Activated B cell treated with CpG ODN at 0.5 μM for 24 hours (primary cell): Measurements from ENCODE around the gene OSGEP. TPM values are rescaled to one million over a fixed set of nuclear protein-coding genes. Genes with fewer than 3 reads are reported as not detected.
A peak's percentile ranks its signal among the peaks of the same experiment; 100 is the strongest.

Source experiments
- ATAC-seq: fragments of 200-7000 bp; cut with Tn5 transposase; one replicate; pipeline ENCODE4 v1.10.0; 2021; ENCODE audit warnings: low read depth, mild to moderate bottlenecking, moderate library complexity
- CTCF ChIA-PET: fragments of 350-600 bp; sonication (Branson Sonifier 250); formaldehyde crosslinking; loops from one replicate; lab custom pipeline; 2021; ENCODE audit warnings: antibody characterized with exemption; lab: Charles Lee
- POLR2A ChIA-PET: fragments of 350-600 bp; sonication (Branson Sonifier 250); formaldehyde crosslinking; loops from one replicate; lab custom pipeline; 2021; ENCODE audit warnings: antibody characterized with exemption; lab: Charles Lee
- DNase-seq: peaks from one replicate; pipeline ENCODE4 v3.0.0; 2022
- H3K27ac Mint-ChIP-seq: one replicate; pipeline ENCODE4 v1.8.0; 2020; ENCODE audit warnings: mixed read lengths
- H3K27me3 Mint-ChIP-seq: one replicate; pipeline ENCODE4 v1.8.0; 2021; ENCODE audit warnings: mixed read lengths
- H3K36me3 Mint-ChIP-seq: one replicate; pipeline ENCODE4 v1.8.0; 2021; ENCODE audit warnings: low read depth, mixed read lengths
- H3K4me1 Mint-ChIP-seq: one replicate; pipeline ENCODE4 v1.8.0; 2021; ENCODE audit warnings: mixed read lengths
- H3K4me3 Mint-ChIP-seq: one replicate; pipeline ENCODE4 v1.8.0; 2020; ENCODE audit warnings: mild to moderate bottlenecking, mixed read lengths
- H3K9me3 Mint-ChIP-seq: one replicate; pipeline ENCODE4 v1.8.0; 2020; ENCODE audit warnings: mixed read lengths
- CTCF ChIP-seq: fragments of 200-600 bp; IDR thresholded peaks from one replicate; pipeline ENCODE4 v1.8.0; 2022; ENCODE audit warnings: antibody characterized with exemption, mild to moderate bottlenecking
- intact Hi-C: fragments of 100-400 bp; cut with micrococcal nuclease; formaldehyde crosslinking; loops from one replicate; pipeline ENCODE4 v1.15.1; 2024
- total RNA-seq: library from RNA; stranded (reverse); gene quantifications from 2 replicates; pipeline ENCODE4 v1.2.3, GENCODE V29; 2022

The OSGEP gene
- total RNA-seq, 1 donor from 2014 or later: 112 TPM

- intact Hi-C loops: loop anchor here (1.0 to 5.0 kb wide), 6 partner anchors 8 to 214 kb away; partner anchors contain the start of genes APEX1, PARP2, PIP4P1 and TEP1
- peaks cover 30% of the 10 kb centered on the region for H3K36me3 Mint-ChIP-seq
- DNase-seq (no peak), ATAC-seq (no peak)
- CTCF ChIA-PET: interaction anchor here (1.3 to 2.4 kb wide), 2 partner anchors 7 to 53 kb away, joined by 3 to 14 read pairs; partner anchors contain the start of gene PIP4P1
- H3K4me1 Mint-ChIP-seq: peaks cover 47% of the 10 kb centered on the region
- H3K4me3 Mint-ChIP-seq: peak overlapping the region; percentile 95
- TF ChIP-seq CTCF: no peak
- POLR2A ChIA-PET: interaction anchor here (0.6 to 3.1 kb wide), 12 partner anchors 9 to 222 kb away, joined by 3 to 58 read pairs (median 10); partner anchors contain the start of genes APEX1, OSGEP, PIP4P1 and TEP1
- H3K9me3 Mint-ChIP-seq: no peaks in the 10 kb centered on the region
- peak overlapping the region; percentile 93 for H3K27ac Mint-ChIP-seq
- H3K27me3 Mint-ChIP-seq: no peaks in the 10 kb centered on the region
These were observed 14.2 kb upstream of the OSGEP start for GRCh38 chr14:20468764-20469241.

GRCh38 chr14:20461225-20462141, 6.9 kb upstream of the OSGEP start, which contains the start of gene PIP4P1:
Gene PIP4P1 (minus strand): TSS chr14:20461434. CDS start chr14:20461325, 109 bp downstream.
- peak within 1 kb of the TSS; percentile 96 for H3K27ac Mint-ChIP-seq
- peaks cover 55% of the 10 kb centered on the region for H3K4me1 Mint-ChIP-seq
- peak; percentile 94 for DNase-seq
- peak; percentile 86 for ATAC-seq
- H3K27me3 Mint-ChIP-seq: no peaks in the 10 kb centered on the region
- H3K9me3 Mint-ChIP-seq: peaks cover 2% of the 10 kb centered on the region
- POLR2A ChIA-PET: interaction anchor here (0.5 to 4.7 kb wide), 26 partner anchors 8 to 983 kb away, joined by 3 to 68 read pairs (median 4); partner anchors contain the start of genes PARP2, PNP and TEP1
- peak within 1 kb of the TSS; percentile 91 for H3K4me3 Mint-ChIP-seq
- intact Hi-C loops: loop anchor here (1.0 to 2.0 kb wide), 7 partner anchors 8 to 221 kb away; partner anchors contain the start of genes CCNB1IP1, PARP2, PNP and TEP1
- H3K36me3 Mint-ChIP-seq: peaks cover 5% of the 10 kb centered on the region
- CTCF ChIA-PET: interaction anchor here (0.9 to 1.9 kb wide), 4 partner anchors 8 to 50 kb away, joined by 3 to 15 read pairs (median 7); partner anchors contain the start of genes PNP and TEP1
- TF ChIP-seq CTCF: no peak

- ChIA-PET CTCF (interaction anchor here (0.9 to 1.9 kb wide), 5 partner anchors 9 to 49 kb away, joined by 3 to 15 read pairs (median 3); partner anchors contain the start of genes PNP and TEP1), POLR2A (interaction anchor here (0.6 to 4.7 kb wide), 19 partner anchors 8 to 222 kb away, joined by 3 to 68 read pairs (median 5); partner anchors contain the start of genes PARP2, PNP and TEP1)
- DNase-seq (peak; percentile 65), ATAC-seq (peak; percentile 23)
- no peak for TF ChIP-seq CTCF
- Mint-ChIP-seq H3K36me3 (peaks cover 5% of the 10 kb centered on the region), H3K9me3 (peaks cover 2% of the 10 kb centered on the region), H3K27me3 (no peaks in the 10 kb centered on the region), H3K4me3 (peak overlapping the region; percentile 91), H3K4me1 (peaks cover 55% of the 10 kb centered on the region), H3K27ac (peak overlapping the region; percentile 96)
- intact Hi-C loops: loop anchor here (1.0 to 2.0 kb wide), 7 partner anchors 9 to 222 kb away; partner anchors contain the start of genes CCNB1IP1, PARP2, PNP and TEP1
These were observed 6.0 kb upstream of the OSGEP start for GRCh38 chr14:20460458-20461224.

- Mint-ChIP-seq H3K4me1 (peaks cover 47% of the 10 kb centered on the region), H3K27ac (no peak overlapping the region), H3K27me3 (no peaks in the 10 kb centered on the region), H3K36me3 (peaks cover 5% of the 10 kb centered on the region), H3K4me3 (peak overlapping the region; percentile 15), H3K9me3 (peaks cover 2% of the 10 kb centered on the region)
- ChIA-PET CTCF (interaction anchor here (1.3 kb wide), 1 partner anchor 151 kb away, joined by 3 read pairs; no protein-coding TSS in a partner anchor), POLR2A (interaction anchor here (4.2 to 4.5 kb wide), 2 partner anchors 12 to 44 kb away, joined by 58 to 68 read pairs; partner anchors contain the start of genes PNP and TEP1)
- DNase-seq: no peak
- intact Hi-C loops: loop anchor here (10.0 kb wide), 2 partner anchors 647 to 997 kb away; partner anchors contain the start of genes CHD8 and TMEM253
- no peak for TF ChIP-seq CTCF
- no peak for ATAC-seq
These were observed 3.6 kb upstream of the OSGEP start for GRCh38 chr14:20458031-20458789.
